K562 treated with DMSO at 1 percent for 12 hours (cell line): ENCODE data around the gene RBP5. TPM values are rescaled to one million over a fixed set of nuclear protein-coding genes. Genes with fewer than 3 reads are reported as not detected.

Source experiments
- total RNA-seq: library from RNA; unstranded; fragments of 300-600 nt; gene quantifications from 2 replicates; pipeline ENCODE4 v1.2.3, GENCODE V29; 2022; ENCODE audit not compliant: insufficient read depth

RBP5 gene
- 3.2 and 3.7 TPM in 2 replicates for total RNA-seq

GRCh38 chr12:7128681-7129286, at the start of gene RBP5:
TSS of gene RBP5 (minus strand) at chr12:7128889. CDS start at chr12:7128775, 114 bp downstream.

GRCh38 chr12:7129872-7130691, 1.4 kb upstream of the RBP5 start, which contains the start of gene CLSTN3:
TSS of gene CLSTN3 (plus strand) at chr12:7130371. CDS start at chr12:7130649, 278 bp downstream.

GRCh38 chr12:7108796-7109571, 19.7 kb downstream of the RBP5 start, which contains the start of gene C1RL:
TSS of gene C1RL (minus strand) at chr12:7109214. CDS start at chr12:7109180, 34 bp downstream.

GRCh38 chr12:7092229-7092985, 36.3 kb downstream of the RBP5 start, which contains the start of gene C1R:
TSS of gene C1R (minus strand) at chr12:7092445. CDS start at chr12:7092388, 57 bp downstream.

Other genes starting within 250 kb of the RBP5 start
- gene LRRC23, start 224.1 kb downstream of the RBP5 start, total RNA-seq = 4.7 and 13.1 TPM in 2 replicates
- 29.5 and 40.4 TPM in 2 replicates for gene ENO2, start 214.3 kb downstream of the RBP5 start, total RNA-seq
- gene ATN1, start 200.9 kb downstream of the RBP5 start, total RNA-seq = 15.3 and 39.8 TPM in 2 replicates
- gene RNU7-1, start 185.1 kb downstream of the RBP5 start, total RNA-seq = not detected in 2 replicates
- gene C12orf57, start 184.9 kb downstream of the RBP5 start, total RNA-seq = 403 and 716 TPM in 2 replicates
- gene PTPN6, start 177.5 kb downstream of the RBP5 start, total RNA-seq = 8.0 and 8.3 TPM in 2 replicates
- gene PHB2, start 158.2 kb downstream of the RBP5 start, total RNA-seq = 261 and 278 TPM in 2 replicates
- gene EMG1, start 158.0 kb downstream of the RBP5 start, total RNA-seq = 14.9 and 18.5 TPM in 2 replicates
- 13.6 and 38.4 TPM in 2 replicates for gene LPCAT3, start 110.4 kb downstream of the RBP5 start, total RNA-seq
- gene C1S, start 68.2 kb downstream of the RBP5 start, total RNA-seq = 2.8 TPM in 1 of 2 replicates, not detected in the other
- gene C1R, start 36.4 kb downstream of the RBP5 start, total RNA-seq = 2.8 and 5.8 TPM in 2 replicates
- 5.0 and 16.1 TPM in 2 replicates for gene C1RL, start 19.7 kb downstream of the RBP5 start, total RNA-seq
- 7.7 and 18.4 TPM in 2 replicates for gene CLSTN3, start 1.5 kb upstream of the RBP5 start, total RNA-seq
- 13.3 and 18.6 TPM in 2 replicates for gene PEX5, start 60.8 kb upstream of the RBP5 start, total RNA-seq
- gene ACSM4, start 175.2 kb upstream of the RBP5 start, total RNA-seq = 0.30 TPM in 1 of 2 replicates, not detected in the other